CD4-positive, alpha-beta T cell treated with Interleukin-15 for 4 hours (primary cell): ENCODE results near the gene DNAJC3.
"Not testable (repeated sequence)": the region's sequence is repeated elsewhere in the genome, so short reads cannot be mapped to it uniquely, and the experiment has no call there.

Experiments
- DNase-seq: peaks from one replicate; pipeline ENCODE4 v3.0.0-alpha.2; 2020; ENCODE audit warnings: low spot score

DNAJC3 gene

DNA sequence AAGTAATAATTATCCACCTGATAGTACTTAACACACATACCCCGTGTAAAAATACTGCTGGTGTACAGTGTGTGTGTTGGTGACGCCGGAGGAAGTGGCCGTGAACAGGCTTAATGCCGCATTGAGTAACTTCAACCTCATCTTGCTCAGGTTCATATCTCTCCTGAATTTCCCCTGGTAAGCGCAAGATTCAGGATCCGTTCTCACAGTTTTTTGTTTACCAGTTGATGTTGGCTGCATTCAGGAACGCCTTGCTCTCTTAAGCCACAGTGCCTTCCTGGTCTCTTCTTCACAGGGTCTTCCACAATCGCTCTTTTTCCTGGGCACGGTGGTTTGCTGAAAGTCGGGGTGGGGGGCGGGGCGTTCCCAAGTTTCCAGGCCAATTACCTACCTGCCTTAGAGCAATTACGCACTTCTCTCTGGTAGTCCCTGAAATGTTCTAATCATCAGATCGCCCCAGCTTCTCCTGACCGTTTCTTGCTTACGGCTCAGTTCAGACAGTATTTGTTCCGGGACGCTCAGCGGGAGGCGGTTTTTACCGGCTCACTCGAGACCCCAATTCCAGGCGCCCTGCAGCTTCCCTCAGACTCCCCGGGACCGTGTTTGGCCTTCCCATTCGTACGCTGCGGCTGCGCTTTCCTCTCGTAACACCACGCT is 706 bp upstream of the DNAJC3 start:
- DNase-seq = peak; percentile 25

DNA sequence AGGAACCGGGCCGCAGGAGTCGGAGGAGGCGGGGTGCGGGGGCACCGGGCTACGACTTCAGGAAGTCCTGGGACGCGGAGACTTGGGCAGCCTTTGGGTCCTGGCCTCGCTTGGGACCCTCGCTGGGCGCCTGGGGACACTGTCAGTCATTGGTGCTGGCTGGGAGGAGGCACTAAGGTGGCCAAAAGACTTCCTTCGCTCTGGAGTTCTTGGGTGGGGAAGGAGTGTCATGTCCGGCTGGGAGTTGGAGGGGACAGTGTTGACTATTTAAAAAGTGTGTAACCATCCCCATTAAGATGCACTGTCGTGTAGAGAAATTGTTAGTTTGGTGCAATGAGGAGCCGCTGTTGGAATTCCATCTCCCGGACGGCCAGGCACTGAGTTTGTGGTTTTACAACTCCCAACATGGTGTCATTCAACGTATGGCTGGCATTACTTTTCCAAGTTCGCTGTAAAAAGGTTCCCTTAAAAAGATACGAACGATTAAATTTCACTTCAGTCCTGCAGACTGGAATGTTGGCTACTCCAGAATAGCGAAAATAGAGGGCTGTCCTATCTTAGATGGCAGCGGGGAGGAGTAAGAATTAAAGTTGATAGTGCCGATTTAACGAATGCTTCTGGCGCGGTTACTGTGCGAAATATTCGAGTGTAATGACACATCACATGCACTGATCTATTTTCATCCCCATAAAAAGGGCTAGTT is 776 bp downstream of the DNAJC3 start:
- no peak for DNase-seq

DNA sequence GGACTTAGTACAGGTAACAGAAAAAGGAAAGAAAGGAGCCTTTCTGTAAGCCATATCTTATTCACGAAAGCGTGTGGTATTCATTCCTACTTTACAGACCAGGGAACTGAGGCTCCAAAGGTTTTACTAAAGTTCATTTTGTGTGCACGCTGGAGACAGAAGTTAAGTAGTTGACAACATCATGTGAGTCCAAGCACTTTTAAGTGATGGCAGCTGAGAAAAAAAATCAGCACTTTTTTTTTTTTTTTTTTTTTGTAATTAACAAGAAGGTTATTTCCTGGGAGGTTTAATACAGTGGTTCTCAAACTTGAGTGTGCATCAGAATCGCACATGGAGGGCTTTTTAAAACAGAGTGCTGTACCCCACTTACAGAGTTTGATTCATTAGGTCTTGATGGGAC is 2.0 kb downstream of the DNAJC3 start:
- DNase-seq = no peak

DNA sequence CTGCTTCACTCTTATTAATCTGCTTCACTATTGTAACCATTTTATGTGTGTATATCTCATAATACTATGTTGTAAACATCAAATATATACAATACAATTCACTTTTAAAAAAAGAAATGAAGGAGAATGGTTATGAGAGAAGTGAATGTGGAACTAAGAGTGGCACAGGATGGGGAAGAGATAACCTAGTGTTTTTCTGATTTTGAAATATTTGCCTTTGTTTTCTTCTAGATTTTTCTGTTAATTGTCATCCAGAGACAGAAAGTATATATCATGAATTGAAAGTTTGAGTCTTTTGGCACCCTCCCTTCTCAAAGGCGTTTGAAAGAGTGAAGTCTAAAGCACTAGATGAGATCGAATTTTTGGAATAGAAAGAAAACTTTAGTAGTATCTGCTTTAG is 2.8 kb downstream of the DNAJC3 start:
- DNase-seq = no peak

DNA sequence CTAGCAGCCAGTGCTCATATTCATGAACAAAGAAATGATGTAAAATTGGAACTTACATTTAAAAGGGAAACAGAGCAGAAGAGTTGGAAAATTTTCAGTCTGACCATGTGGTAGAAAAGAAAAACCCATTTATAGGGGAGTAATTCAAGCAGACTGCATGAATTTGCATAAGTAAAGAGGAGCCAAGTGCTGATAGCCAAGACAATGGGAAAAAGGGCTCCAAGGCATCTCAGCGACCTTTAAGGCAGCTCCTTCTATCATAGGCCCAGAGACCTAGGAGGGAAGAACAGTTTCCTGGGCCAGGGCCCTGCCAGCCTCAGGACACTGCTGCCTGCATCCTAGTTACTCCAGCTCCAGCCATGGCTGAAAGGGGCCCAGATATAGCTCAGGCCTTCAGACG is 7.5 kb downstream of the DNAJC3 start:
- no peak for DNase-seq

- not testable (repeated sequence) for DNase-seq
Measured at GRCh38 chr13:95684960-95685359, 8.0 kb downstream of the DNAJC3 start.

DNA sequence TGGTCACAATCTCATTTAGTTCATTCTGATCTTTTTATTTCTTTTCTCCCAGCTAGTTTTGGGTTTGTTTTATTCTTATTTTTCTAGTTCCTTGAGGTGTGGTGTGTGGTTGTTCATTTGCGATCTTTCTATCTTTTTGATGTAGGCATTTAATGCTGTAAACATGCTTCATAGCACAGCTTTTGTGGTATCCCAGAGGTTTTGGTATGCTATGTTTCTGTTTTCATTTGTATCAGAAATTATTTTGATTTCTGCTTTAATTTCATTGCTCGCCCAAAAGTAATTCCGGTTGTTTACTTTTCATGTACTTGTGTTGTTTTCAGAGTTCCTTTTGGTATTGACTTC is 12.6 kb downstream of the DNAJC3 start:
- no peak for DNase-seq

DNA sequence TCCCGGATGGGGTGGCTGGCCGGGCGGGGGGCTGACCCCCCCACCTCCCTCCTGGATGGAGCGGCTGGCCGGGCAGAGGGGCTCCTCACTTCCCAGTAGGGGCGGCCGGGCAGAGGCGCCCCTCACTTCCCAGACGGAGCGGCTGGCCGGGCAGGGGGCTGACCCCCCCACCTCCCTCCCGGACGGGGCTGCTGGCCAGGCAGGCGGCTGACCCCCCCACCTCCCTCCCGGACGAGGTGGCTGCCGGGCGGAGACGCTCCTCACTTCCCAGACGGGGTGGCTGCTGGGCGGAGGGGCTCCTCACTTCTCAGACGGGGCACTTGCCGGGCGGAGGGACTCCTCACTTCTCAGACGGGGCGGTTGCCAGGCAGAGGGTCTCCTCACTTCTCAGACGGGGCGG is 14.0 kb downstream of the DNAJC3 start:
- not testable (repeated sequence) for DNase-seq

- no peak for DNase-seq
Measured at GRCh38 chr13:95697052-95697680, 20.2 kb downstream of the DNAJC3 start.

- DNase-seq = no peak
Measured at GRCh38 chr13:95698047-95698749, 21.3 kb downstream of the DNAJC3 start.

- no peak for DNase-seq
Measured at GRCh38 chr13:95703576-95703975, 26.6 kb downstream of the DNAJC3 start.

DNA sequence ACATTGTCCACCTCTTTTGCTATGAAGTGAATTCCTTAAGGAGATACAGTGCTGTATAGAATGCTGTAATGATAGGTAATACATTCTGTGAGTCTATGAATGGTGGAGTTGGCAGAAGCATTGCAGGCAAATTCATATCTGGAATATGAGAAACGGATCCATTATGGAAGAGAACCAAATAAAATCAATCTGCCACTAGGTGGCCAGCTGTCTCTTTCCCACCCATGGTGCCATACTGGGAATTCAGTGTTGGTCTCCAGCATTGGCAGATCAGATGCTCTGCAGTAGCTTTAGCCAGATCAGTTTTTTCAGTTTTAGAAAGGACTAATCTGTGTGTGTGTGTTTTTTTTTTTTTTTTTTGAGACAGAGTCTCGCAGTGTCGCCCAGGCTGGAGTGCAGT is 27.6 kb downstream of the DNAJC3 start:
- no peak for DNase-seq

- no peak for DNase-seq
Measured at GRCh38 chr13:95706356-95706755, 29.4 kb downstream of the DNAJC3 start.

GRCh38 chr13:95707035-95707434 is 30.1 kb downstream of the DNAJC3 start:
- DNase-seq = no peak

DNA sequence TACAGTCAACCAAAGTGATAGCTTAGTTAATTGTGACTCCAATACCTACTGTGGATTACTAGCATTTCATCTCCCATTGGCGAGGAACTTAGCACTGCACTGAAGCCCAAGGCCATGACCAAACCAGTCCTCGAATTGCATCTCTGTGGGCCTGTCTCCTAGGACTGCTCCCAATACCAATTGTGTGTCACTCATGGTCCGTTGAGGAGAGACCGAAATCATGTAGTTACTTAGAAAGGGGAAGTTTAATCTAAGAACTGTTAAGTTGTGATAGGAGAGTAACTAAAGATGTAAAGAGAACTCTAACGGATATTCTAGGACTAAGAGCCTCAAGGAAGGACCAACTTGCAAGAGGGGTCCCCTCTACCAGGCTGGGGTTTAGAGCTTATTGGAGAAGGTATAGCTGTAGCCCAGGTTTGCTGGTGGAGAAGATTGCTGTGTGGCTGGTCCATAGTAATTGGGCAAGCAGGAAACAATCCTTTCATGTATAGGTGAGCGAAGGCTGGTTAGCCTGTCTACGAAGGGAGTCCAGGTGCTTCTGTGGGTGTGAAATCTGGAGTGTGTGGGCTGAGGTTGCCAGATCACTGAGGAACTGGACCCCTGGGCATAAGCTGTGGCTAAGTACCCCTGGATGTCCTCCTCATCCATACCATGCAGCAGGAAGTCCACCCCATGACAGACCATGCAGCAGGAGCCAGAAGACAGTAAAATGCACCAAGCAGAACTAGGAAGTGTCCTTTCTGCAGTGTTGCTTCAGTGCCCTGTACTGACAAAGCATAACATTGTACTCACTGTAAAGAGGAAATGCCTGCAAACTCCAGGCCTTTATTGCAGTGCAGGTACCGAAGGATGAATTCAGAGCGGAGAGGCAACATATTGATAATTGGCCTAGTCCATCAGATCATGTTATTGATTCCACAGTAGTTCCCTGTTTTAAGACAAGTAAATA is 30.8 kb downstream of the DNAJC3 start:
- DNase-seq = no peak

DNA sequence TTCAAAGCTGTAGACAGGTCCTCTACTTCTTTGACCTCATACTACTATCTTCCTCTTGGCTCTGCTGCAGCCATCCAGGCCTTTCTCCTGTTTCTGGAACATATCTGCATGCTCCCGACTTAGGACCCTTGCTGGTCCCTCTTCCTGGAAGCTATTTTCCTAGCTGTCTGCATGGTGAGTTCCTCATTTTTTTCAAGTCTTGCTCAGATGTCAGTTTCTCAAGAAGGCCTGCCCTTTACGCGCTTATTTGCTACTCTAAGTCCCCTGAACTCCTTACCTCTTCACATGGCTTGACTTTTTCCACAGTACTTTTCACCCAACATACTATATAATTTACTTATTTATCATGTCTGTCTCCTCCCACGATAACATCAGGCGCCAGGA is 31.4 kb downstream of the DNAJC3 start:
- no peak for DNase-seq

GRCh38 chr13:95708811-95709500 is 32.0 kb downstream of the DNAJC3 start:
- DNase-seq = no peak

DNA sequence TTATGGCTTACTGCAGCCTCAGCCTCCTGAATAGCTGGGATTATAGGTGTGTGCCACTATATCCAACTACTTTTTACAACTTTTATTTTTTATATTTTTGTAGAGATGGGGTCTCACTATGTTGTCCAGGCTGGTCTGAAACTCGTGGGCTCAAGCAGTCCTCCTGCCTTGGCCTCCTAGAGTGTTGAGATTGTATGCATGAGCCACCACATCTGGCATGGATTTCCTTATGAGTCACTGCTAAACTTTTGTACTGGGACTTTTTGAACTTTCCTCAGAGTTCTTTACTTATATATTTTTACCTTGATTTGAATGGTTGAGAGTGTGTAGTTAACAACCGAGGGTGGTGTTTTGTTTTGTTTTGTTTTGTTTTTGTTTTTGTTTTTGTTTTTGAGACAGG is 33.4 kb downstream of the DNAJC3 start:
- no peak for DNase-seq

- not testable (repeated sequence) for DNase-seq
Measured at GRCh38 chr13:95712846-95713245, 35.9 kb downstream of the DNAJC3 start.

GRCh38 chr13:95713651-95714050 is 36.7 kb downstream of the DNAJC3 start:
- no peak for DNase-seq

DNA sequence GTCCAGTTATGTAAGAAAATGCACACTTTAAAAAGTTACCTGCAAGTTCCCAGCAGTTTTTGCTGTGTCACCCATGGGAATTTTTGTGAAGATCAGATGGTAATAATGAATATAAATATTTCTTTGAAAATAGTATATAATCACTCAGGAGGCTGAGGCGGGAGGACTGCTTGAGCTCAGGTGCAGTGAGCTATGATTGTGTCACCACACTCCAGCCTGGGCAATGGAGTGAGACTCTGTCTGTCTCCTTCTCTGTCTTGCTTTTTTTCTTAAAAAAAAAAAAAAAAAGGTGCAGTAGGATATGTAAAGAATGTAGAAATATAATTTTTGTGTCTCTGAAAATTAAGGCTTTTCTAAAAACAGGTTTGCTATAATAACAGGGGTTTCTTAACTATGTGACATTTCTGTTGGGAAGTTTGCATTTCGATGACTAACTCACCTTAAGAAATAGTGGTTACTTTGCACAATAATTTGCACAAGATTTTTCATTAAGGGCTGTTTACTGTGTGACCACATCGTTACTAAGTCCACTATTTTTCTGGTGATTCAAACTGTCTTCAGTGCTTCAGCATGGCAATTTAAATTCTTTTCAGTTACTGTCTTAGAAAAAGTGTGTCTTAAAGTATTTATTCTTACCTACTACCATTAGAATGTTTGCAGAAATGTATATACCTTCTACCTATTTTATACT is 37.3 kb downstream of the DNAJC3 start:
- no peak for DNase-seq
